GM19395 (cell line): ENCODE data around the gene CYTH4.
"Not testable (repeated sequence)": the region's sequence is repeated elsewhere in the genome, so short reads cannot be mapped to it uniquely, and the experiment has no call there.

Experiments
- ATAC-seq: cut with Tn5 transposase; IDR thresholded peaks from one replicate; pipeline ENCODE4 v1.9.1; 2021; ENCODE audit warnings: mild to moderate bottlenecking, moderate library complexity; ENCODE audit not compliant: unreplicated experiment

The CYTH4 gene

DNA sequence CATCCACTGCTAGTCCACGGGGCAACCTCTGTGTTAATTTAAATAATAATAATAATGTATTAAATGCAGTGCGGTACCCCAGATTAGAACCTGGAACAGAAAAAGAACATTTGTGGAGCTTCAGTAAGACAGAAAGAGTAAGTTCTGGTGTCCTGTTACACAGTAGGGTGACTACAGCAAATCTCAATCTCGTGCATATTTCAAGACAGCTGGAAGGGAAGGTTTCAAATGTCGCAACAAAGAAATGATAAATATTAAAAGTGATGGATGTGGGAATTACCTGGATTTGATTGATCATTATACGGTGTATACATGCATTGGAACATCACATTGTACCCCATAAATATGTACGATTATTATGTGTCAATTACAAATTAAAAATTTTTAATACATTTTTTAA lies 36.6 kb upstream of the CYTH4 start:
- no peak for ATAC-seq

DNA sequence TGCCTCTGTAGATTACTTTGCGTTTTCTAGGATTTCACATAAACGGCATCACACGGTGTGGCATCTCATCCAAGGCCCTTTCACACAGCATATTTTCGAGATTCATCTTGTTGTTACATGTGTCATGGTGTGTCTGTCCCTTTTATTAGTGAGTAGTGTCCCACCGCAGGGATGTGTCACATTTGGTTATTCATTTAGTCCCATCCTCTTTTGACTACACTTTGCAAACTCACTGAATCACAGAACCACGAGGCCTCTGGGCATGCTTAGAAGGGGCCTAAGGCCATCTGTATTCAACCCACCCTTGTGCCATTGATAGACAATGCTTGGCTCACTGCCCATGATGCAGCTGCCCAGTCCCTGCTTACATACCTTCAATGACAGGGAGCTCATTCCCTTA lies 34.1 kb upstream of the CYTH4 start:
- no peak for ATAC-seq

DNA sequence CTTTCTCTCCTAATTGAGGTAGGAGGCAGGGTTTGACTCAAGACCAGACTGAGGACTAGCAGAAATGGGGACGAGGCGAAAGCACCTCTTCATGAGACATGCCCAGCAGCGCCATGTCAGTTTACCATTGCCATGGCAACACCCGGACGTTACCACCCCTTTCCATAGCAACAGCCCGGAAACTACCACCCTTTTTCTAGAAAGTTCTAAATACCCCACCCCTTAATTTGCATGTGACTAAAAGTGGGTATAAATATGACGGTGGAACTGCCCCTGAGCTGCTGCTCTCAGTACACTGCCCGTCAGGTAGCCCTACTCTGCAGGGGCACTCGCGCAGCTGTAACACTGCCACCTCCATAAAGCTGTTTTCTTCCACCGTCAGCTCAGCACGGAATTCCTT lies 32.3 kb upstream of the CYTH4 start:
- ATAC-seq, result no peak

DNA sequence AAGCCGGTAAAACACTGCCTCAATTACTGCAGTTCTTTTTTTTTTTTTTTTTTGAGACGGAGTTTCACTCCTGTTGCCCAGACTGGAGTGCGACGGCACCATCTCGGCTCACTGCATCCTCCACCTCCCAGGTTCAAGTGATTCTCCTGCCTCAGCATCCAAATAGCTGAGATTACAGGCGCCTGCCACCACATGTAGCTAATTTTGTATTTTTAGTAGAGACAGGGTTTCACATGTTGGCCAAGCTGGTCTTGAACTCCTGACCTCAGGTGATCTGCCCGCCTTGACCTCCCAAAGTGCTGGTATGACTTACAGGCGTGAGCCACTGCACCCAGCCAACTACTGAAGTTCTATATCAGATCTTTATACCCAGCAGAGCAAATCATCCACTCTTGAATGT lies 30.5 kb upstream of the CYTH4 start:
- not testable (repeated sequence) for ATAC-seq

DNA sequence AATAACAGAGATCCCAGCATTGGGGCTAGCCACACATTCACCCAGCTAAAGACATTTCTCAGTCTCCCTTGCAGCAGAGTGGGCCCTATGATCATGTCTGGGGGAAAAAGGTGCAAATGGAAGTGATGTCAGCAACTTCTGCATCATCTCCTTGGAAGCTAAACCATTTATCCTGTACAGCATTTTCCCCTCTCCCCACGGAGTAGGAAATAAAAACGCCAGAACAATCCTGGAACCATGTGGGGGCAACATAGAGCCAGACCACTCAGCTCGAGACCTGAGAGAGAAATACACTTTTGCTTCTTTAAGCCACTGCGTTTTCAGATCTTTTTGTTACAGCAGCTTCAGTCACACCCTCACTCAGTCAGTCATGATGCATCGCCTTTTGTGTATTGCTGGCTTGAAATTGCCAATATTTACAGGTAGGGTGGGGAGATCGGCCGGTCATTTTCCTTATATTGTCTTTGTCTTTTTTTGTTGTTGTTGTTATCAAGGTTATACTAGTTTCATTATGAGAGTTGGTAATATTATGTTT lies 29.1 kb upstream of the CYTH4 start:
- no peak for ATAC-seq

DNA sequence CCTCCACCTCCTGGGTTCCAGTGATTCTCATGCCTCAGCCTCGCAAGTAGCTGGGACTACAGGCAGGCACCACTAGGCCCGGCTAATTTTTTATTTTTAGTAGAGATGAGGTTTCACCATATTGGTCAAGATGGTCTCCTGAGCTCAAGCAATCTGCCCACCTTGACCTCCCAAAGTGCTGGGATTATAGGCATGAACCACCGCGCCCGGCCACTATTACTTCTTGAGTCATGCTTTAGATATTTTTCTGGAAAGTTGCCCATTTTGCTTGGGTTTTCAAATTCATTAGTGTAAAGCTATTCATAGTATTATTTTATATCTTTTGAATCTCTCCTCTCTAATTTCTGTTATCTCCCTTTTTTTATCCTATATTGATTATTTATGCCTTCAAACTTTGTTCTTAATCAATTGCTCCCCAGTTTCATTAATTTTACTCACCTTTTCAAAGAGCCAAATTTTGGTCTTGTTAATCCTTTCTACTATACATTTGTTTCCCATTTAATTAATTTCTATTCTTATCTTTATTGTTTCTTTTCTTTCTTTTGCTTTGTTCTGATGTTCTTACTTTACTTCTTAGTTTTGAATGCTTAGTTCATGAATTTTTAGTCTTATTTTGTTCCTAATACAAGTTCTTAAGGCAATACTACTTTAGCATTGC lies 28.0 kb upstream of the CYTH4 start:
- no peak for ATAC-seq

DNA sequence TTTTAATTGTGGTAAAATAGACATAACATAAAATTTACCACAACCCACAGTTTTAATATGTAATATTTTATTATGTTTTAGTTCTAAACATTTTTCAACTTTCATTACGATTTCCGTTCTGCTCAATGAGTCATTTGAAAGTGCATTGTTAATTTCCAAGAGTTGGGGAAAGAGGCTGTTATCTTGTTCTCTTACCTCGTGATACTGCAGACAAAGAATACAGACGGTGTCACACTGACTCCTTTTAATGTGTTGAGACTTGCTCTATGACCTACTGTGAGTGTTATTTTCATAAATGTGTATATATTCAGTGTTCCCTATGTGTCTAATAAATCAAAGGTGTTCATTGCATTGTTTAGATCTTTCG lies 27.5 kb upstream of the CYTH4 start:
- no peak for ATAC-seq

DNA sequence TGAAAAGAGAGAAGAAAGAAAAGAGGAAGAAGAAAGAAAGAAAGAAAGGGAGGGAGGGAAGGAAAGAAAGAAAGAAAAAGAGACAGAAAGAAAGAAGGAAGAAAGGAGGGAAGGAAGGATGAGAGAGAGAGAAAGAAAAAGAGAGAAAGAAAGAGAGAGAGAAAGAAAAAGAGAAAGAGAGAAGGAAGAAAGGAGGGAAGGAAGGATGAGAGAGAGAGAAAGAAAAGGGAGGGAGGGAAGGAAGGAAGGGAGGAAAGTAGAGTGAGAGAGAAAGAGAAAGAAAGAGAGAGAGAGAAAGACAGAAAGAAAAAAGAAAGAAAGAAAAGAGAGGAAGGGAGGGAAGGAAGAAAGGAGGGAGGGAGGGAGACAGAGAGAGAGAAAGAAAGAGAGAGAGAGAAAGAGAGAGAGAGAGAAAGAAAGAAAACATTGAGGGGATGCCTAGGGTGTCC lies 26.7 kb upstream of the CYTH4 start:
- ATAC-seq, result no peak

DNA sequence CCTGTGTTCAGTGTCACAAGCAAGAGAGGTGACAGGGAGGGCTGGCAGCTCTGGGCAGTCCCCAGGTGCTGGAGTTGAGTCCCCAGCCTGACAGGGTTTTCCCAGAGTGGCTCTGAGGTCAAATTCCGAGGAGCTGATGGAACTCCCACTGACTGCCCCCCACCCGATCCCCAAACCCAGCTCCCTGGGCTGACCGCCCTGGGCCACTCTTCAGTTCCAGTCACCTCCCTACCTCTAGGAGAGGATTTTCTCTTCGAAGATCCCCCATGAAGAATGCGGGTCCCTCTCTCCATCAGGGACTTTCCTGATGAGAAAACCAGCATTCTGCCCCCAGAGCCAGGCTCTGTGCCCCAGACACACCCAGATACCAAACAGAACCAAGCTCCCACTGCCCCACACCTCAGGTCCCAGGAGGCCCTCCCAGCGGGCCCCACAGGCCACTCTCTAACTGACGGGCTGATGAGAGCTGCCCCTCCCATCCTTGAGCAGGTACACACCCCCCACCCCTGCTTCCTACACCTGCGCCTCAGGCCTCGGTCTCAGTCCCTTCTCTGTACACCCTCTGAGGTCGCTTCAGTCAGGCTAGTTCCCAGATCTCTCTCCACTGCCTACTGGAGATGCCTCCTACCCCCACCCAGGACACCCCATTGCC lies 26.1 kb upstream of the CYTH4 start:
- no peak for ATAC-seq

DNA sequence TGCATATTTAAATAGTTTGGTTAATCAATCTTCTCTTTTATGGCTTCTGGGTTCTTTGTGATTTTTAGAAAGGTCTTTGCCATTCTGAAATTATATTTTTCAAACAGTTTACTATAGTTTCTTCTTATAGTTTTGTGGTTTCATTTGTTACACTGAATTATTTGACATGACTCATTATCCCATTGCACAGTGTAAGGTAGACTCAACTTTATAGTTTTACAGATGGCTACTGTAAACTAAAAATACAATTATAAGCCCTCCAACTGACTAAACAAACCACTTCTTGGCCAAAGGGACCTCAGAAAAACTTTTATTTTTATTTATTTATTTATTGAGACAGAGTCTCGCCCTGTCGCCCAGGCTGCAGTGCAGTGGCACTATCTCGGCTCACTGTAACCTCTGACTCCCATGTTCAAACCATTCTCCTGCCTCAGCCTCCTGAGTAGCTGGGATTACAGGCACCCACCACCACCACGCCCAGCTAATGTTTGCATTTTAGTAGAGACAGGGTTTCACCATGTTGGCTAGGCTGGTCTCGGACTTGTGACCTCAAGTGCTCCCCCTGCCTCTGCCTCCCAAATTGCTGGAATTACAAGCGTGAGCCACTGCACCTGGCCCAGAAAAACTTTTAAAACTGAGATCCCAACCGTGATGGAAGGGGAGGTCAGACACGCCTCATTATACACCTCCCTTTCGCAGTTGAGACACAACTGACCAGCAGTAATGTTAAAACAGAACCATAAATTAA lies 24.1 kb upstream of the CYTH4 start:
- ATAC-seq, result no peak

DNA sequence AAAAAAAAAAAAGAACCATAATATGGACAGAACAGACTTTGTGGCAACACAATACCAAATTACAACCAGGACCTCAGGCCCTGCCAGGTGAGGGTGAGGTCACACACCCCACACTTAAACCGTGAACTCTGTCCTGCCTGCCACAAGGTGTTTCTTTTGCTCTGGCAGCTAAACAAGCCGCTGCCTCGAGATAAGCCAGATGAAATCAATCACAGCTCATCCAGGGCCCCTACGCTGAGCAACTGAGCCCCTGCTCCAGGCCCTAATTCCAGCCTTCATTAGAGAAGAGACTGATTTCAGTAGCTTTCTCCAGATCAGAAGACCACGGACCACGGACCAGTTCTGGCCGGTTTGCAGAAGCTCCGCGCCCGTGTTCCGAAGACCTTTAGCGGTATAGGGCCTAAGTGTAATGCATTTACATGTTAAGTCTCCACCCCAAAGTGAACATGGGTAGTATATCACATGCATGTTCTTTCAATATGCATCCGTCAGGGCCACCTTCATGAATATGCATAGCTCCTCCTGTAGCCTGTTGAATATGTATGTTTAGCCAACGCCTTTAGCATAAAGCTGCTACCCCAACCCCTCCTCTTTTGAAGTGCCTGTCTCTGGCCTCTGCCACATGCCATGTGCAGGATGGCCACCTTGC lies 23.4 kb upstream of the CYTH4 start:
- no peak for ATAC-seq

DNA sequence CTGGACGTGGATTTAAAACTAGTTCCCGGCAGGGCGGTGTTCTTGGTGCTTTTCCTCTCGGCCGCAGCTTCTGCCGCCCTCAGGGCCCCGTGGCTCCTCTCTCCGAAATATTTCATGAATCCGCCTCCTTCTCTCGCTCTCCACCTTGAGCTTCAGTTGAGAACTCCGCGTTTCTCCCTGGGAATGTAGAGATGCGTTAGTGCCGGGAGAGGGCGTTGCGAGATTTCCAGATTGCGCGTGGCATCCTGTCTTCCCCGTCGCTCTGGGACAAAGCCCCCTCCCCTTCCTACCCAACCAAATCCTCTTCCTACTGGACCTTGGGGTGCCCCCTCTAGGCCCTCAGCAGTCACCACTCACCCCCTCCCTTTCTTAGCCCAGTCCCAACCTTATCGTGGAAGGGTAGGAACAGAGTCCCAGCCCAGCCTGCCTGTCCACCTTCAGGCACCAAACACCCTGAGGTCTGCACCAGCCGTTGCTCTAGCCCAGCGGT lies 22.7 kb upstream of the CYTH4 start:
- no peak for ATAC-seq

DNA sequence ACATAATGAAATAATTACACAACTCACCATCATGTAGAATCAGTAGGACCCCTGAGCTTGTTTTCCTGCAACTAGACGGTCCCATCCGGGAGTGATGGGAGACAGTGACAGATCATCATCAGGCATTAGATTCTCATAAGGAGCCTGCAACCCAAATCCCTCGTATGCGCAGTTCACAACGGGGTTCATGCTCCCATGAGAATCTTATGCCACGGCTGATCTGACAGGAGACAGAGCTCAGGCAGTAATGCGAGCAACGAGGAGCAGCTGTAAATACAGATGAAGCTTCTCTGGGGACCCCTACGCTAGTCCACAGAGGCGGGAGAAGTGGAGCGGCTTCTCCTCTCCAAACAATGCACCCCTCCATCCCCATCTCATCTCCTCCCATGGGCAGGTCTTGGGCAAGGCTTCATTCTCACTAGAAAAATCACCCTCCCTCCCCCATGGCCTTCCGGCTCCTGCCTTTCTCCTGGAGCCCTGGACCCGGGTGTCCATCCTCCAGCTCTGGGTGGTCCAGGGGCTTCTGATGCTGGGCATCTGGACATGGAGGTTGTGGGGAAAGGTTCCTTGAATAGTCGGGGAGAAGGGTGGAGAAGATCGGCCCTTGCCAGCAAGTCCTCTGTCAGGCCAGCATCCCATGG lies 22.0 kb upstream of the CYTH4 start:
- ATAC-seq, result no peak

DNA sequence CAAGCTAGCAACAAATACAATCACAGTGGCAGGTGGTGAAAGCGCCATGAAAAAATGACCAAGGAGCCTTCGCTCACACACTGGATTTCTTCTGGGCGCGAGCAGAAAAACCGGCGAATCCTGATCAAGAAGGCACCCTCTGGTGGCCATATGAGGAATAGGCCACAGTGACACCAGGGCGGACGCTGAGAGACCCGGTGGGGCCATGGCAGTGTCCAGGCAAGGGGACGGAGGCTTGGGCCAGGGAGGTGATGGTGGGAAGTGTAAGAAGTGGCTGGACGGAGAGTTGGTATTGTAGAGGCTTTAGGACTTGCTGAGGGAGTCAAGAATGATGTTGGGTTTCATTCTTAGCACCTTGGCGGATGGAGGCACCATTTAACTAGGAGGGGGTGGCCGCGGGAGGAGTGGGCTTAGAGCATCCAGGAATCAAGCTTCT lies 21.4 kb upstream of the CYTH4 start:
- no peak for ATAC-seq

DNA sequence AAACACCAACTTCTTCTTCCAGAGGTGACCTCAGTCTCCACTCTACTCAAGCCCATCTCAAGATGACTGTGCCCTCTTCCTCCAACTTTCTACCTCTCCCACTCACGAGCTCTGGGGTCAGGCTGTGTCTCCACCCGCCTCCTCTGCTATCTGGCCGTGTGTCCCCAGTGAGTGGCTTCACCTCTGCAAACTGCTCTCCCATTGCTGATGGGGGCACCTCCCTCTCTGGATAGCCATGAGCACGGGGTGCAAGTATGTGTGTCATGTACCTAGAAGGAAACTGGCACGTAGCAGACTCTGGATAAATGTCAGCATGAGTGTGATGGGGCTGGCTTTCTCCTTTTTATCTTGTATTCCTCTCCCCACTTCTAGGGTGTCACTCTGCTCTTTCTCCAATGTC lies 20.0 kb upstream of the CYTH4 start:
- no peak for ATAC-seq

DNA sequence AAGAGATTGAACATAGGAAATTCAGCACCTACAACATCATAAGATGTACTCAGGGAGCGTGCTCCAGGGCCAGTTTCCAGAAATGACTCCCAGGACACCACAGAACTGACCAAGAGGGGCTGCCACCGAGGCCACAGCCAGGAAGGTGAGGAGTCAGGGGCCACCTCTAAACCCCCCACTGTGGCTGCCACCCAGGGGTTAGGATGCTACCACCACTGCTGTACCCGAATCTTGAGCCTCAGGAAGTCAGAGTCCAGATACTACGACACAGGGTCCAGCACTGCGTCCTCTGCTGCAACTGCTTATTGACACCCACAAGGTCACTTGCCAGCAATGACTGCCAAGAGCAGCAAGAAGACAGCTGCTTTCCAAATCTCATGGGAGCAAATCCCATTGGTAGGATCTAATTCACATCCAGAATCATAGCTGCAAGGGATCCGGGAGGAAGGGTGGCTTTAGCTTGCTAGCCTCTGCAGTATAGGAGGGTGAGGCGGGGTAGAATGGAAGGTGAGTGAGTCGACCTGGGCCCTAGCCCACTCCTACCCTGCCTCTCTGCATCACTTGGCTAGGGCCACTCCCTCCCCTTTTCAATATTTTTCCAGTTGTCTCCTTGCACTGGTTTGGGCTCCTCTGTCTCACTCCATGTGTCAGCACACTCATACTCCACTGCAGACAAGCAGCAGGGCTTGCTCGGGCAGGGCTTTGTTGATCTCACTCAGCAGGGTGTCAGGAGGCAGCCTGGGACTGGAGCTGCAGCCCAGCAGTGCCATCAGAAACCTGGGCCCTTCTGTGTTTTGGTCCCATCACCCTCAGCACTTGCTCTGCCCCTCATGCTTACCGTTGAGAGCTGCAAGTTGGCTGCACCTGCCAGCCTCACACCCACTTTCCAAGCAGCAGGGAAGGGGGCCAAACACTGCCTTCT lies 18.1 kb upstream of the CYTH4 start:
- ATAC-seq, result no peak

DNA sequence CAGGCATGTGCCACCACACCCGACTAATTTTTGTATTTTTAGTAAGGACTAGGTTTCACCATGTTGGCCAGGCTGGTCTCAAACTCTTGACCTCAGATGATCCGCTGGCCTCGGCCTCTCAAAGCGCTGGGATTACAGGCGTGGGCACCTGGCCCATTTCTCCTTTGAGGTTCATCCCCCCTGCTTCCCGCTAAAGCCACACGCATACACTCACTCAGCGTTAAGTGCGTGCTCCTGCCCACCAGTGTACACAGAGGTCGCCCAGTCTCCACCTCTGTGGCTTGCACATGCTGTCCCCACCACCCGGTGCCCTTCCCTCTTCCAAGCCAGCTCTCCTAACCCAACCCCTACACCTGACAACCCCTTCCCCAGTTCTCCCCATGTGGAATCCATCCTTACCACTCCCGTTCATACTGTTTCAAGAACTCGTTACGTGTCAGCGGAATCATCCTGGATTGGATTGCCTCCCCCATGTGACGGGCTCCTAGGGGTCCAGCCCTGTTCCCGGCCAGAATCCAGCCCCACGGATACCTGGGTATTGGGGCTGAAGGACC lies 15.7 kb upstream of the CYTH4 start:
- ATAC-seq, result no peak

DNA sequence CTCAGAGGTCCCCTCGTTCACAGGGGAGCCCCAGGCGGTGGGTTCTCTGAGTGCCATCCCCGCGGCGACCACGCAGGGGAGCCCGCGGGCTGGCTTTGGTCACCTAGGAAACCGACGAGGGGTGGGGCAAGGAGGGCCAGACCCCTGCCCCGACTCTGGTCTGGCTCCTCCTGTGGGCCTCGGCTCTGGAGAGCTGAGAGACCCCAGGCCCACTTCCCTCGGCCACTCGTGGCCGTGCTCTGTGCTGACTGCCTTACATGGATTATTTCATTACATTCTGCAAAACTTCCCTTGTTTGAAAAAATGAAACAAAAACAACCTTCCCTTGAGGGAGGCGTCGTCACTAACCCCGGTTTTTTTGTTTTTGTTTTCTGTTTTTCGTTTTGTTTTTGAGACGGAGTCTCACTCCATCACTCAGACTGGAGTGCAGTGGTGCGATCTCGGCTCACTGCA lies 15.1 kb upstream of the CYTH4 start:
- ATAC-seq, result peak; percentile 71

DNA sequence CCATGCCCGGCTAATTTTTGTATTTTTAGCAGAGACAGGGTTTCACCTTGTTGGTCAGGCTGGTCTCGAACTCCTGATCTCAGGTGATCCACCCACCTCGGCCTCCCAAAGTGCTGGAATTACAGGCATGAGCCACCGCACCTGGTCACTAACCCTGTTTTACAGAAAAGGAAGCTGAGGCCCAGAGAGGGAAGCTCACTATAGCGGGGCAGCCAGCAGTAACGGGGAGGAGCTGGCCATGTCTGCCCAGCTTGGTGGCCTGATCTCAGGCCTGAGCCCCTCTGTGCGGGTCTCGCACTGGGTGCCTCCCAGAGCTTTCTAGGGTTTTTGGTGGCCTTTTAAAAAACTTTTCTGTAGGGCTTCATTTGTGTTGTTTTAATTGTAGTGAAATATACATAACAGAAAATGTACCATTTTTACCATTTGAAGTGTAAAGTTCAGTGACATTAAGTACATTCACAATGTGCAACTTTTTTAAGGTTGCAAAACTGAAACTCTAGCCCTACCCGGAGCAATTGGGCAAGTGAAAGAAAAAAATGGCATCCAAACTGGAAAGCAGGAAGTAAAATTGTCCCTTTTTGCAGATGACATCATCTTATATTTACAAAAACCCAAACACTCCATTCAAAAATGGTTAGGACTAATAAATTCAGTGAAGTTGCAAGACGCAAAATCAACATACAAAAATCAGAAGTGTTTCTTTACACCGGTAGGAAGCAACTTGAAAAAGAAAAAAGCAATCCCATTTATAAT lies 14.5 kb upstream of the CYTH4 start:
- no peak for ATAC-seq
